H9 (cell line): ENCODE measurements around the gene SELENOS. TPM values are rescaled to one million over a fixed set of nuclear protein-coding genes. Genes with fewer than 3 reads are reported as not detected.

ENCODE experiments used
- DNase-seq: peaks from one replicate; pipeline ENCODE4 v3.0.0-alpha.2; 2017
- H2AFZ ChIP-seq: one replicate; pipeline ENCODE4 v1.6.1; 2013; ENCODE audit warnings: mild to moderate bottlenecking, low read length, control low read depth, moderate library complexity
- H2AK5ac ChIP-seq: 2 replicates; pipeline ENCODE4 v1.6.1; 2013; ENCODE audit warnings: low read length, control low read depth, mixed read lengths; ENCODE audit not compliant: insufficient read length
- H2BK120ac ChIP-seq: one replicate; pipeline ENCODE4 v1.6.1; 2013; ENCODE audit warnings: low read depth, mild to moderate bottlenecking, low read length, control low read depth, inconsistent platforms; ENCODE audit not compliant: poor library complexity, severe bottlenecking
- H2BK12ac ChIP-seq: 2 replicates; pipeline ENCODE4 v1.6.1; 2013; ENCODE audit warnings: low read length, control low read depth, mixed read lengths, low read depth; ENCODE audit not compliant: insufficient read length
- H2BK15ac ChIP-seq: 2 replicates; pipeline ENCODE4 v1.6.1; 2013; ENCODE audit warnings: low read depth, low read length, control low read depth
- H2BK20ac ChIP-seq: one replicate; pipeline ENCODE4 v1.6.1; 2013; ENCODE audit warnings: low read depth, mild to moderate bottlenecking, low read length, control low read depth, inconsistent platforms; ENCODE audit not compliant: poor library complexity, severe bottlenecking
- H2BK5ac ChIP-seq: 2 replicates; pipeline ENCODE4 v1.6.1; 2013; ENCODE audit warnings: low read length, control low read depth, mixed read lengths; ENCODE audit not compliant: insufficient read length
- H3K14ac ChIP-seq: 2 replicates; pipeline ENCODE4 v1.6.1; 2013; ENCODE audit warnings: low read length, control low read depth; ENCODE audit not compliant: insufficient read depth
- H3K18ac ChIP-seq: 2 replicates; pipeline ENCODE4 v1.6.1; 2013; ENCODE audit warnings: low read depth, mild to moderate bottlenecking, mixed read lengths, low read length, control low read depth; ENCODE audit not compliant: insufficient read length
- H3K23ac ChIP-seq: 2 replicates; pipeline ENCODE4 v1.6.1; 2013; ENCODE audit warnings: low read length, control low read depth, mixed read lengths, low read depth; ENCODE audit not compliant: insufficient read length
- H3K23me2 ChIP-seq: 2 replicates; pipeline ENCODE4 v1.6.1; 2013; ENCODE audit warnings: low read depth, mild to moderate bottlenecking, mixed read lengths, low read length, control low read depth; ENCODE audit not compliant: insufficient read length, poor library complexity, severe bottlenecking
- H3K27ac ChIP-seq: 2 replicates; pipeline ENCODE4 v1.5.1; 2013; ENCODE audit warnings: low read length, control low read depth, mixed read lengths, low read depth; ENCODE audit not compliant: insufficient read length
- H3K27me3 ChIP-seq: 2 replicates; pipeline ENCODE4 v1.6.1; 2013; ENCODE audit warnings: low read length, control low read depth, inconsistent platforms; ENCODE audit not compliant: insufficient read depth
- H3K4ac ChIP-seq: 2 replicates; pipeline ENCODE4 v1.6.1; 2013; ENCODE audit warnings: low read depth, mild to moderate bottlenecking, control low read depth, inconsistent platforms, low read length, moderate library complexity
- H3K4me1 ChIP-seq: 2 replicates; pipeline ENCODE4 v1.6.1; 2013; ENCODE audit warnings: low read length, control low read depth, inconsistent platforms; ENCODE audit not compliant: insufficient read depth
- H3K4me2 ChIP-seq: 2 replicates; pipeline ENCODE4 v1.6.1; 2013; ENCODE audit warnings: low read length, control low read depth, mixed read lengths; ENCODE audit not compliant: insufficient read length, insufficient read depth
- H3K56ac ChIP-seq: 2 replicates; pipeline ENCODE4 v1.6.1; 2013; ENCODE audit warnings: low read depth, mild to moderate bottlenecking, mixed read lengths, low read length, control low read depth; ENCODE audit not compliant: insufficient read length
- H3K79me1 ChIP-seq: 2 replicates; pipeline ENCODE4 v1.6.1; 2013; ENCODE audit warnings: low read depth, mild to moderate bottlenecking, moderate library complexity, low read length, control low read depth, inconsistent platforms; ENCODE audit not compliant: insufficient read depth, poor library complexity, severe bottlenecking
- H3K79me2 ChIP-seq: 2 replicates; pipeline ENCODE4 v1.6.1; 2013; ENCODE audit warnings: low read length, control low read depth, inconsistent platforms; ENCODE audit not compliant: insufficient read depth
- H3K9ac ChIP-seq: 2 replicates; pipeline ENCODE4 v1.6.1; 2013; ENCODE audit warnings: low read length, control low read depth, mixed read lengths; ENCODE audit not compliant: insufficient read length; ENCODE audit errors: extremely low read depth
- H3K9me3 ChIP-seq: one replicate; pipeline ENCODE4 v1.6.1; 2013; ENCODE audit warnings: low read depth, low read length, inconsistent platforms; ENCODE audit not compliant: control insufficient read depth
- H3T11ph ChIP-seq: one replicate; pipeline ENCODE4 v1.6.1; 2013; ENCODE audit warnings: mild to moderate bottlenecking, low read length, control low read depth, inconsistent platforms
- H4K20me1 ChIP-seq: one replicate; pipeline ENCODE4 v1.6.1; 2013; ENCODE audit not compliant: control insufficient read depth, insufficient read length, insufficient read depth
- H4K5ac ChIP-seq: 2 replicates; pipeline ENCODE4 v1.6.1; 2013; ENCODE audit warnings: low read depth, mild to moderate bottlenecking, mixed read lengths, low read length, control low read depth; ENCODE audit not compliant: insufficient read length
- H4K8ac ChIP-seq: replicated peaks from 2 replicates; pipeline ENCODE4 v1.6.1; 2013; ENCODE audit warnings: low read length, control low read depth, mixed read lengths, low read depth; ENCODE audit not compliant: insufficient read length
- H4K91ac ChIP-seq: 2 replicates; pipeline ENCODE4 v1.6.1; 2013; ENCODE audit warnings: low read depth, mild to moderate bottlenecking, moderate library complexity, mixed read lengths, low read length, control low read depth; ENCODE audit not compliant: insufficient read length
- H3K27ac Mint-ChIP-seq, 3 experiments: 2 replicates in 2 of 3; 3 replicates in 1 of 3; pipeline ENCODE4 v1.8.0; 2020 to 2021; ENCODE audit warnings: mixed read lengths in 3 of 3, mild to moderate bottlenecking in 1 of 3, moderate library complexity in 1 of 3
- H3K27me3 Mint-ChIP-seq: 2 replicates; pipeline ENCODE4 v1.8.0; 2021; ENCODE audit warnings: low read depth, mild to moderate bottlenecking, moderate library complexity, mixed read lengths
- H3K36me3 Mint-ChIP-seq, 3 experiments: 2 replicates in 2 of 3; 3 replicates in 1 of 3; pipeline ENCODE4 v1.8.0; 2020 to 2021; ENCODE audit warnings: low read depth in 3 of 3, mixed read lengths in 3 of 3; ENCODE audit not compliant: insufficient read depth in 1 of 3
- H3K4me1 Mint-ChIP-seq, 2 experiments: 2 replicates each; pipeline ENCODE4 v1.8.0; 2020; ENCODE audit warnings: mixed read lengths in 2 of 2
- H3K4me3 Mint-ChIP-seq, 2 experiments: 2 replicates in 1 of 2; 3 replicates in 1 of 2; pipeline ENCODE4 v1.8.0; 2020 to 2021; ENCODE audit warnings: mild to moderate bottlenecking in 2 of 2, mixed read lengths in 2 of 2, moderate library complexity in 1 of 2
- H3K9me3 Mint-ChIP-seq, 2 experiments: 2 replicates in 1 of 2; 3 replicates in 1 of 2; pipeline ENCODE4 v1.8.0; 2020; ENCODE audit warnings: mild to moderate bottlenecking in 2 of 2, mixed read lengths in 2 of 2, moderate library complexity in 1 of 2
- WGBS: extraction: QIAGEN DNeasy Blood & Tissue Kit; methylation state at CpG from one replicate; pipeline ENCODE4 v1.1.7; 2013; ENCODE audit warnings: missing lambda C conversion rate, low lambda C conversion rate, mixed read lengths; ENCODE audit not compliant: insufficient read length; ENCODE audit errors: extremely low coverage; 5-methylcytosine and 5-hydroxymethylcytosine counted together
- total RNA-seq: library from RNA; stranded (reverse); gene quantifications from 2 replicates; pipeline ENCODE4 v1.2.1, GENCODE V29; 2021
- TF ChIP-seq, protein P1 (sequence below): fragments of 200-600 bp; sonication (generic); conservative IDR thresholded peaks from 3 replicates; pipeline ENCODE4 v1.8.0; 2021; ENCODE audit warnings: antibody characterized with exemption, mild to moderate bottlenecking

SELENOS gene
- total RNA-seq, 1 experiment from 2014 or later: 57.7 TPM

DNA sequence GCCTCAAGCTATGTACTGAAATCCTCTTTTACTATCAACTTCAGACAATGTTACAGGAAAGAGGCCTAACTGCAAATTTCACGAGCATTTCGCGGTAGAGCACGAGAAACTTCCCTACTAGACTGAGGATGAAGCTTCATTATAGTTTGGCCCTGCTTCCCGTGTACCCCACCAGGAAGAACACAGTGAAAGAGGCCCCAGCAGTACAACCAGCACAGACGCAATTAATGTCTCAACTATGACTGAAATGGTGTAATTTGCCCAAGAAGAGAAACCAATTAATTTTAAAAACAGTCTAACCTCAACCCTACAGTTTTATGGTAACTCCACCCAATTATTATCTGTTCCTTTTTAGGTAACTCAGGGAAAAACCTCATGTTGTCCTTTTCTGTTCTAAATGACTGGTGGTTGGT, 37.6 kb downstream of the SELENOS start:
- peaks cover 5% of the 10 kb centered on the region for H4K20me1 ChIP-seq
- DNase-seq: no peak
- H3K4ac ChIP-seq: no peak overlapping the region
- H3K23me2 ChIP-seq: no peaks in the 10 kb centered on the region
- Mint-ChIP-seq H3K9me3 (no peaks in the 10 kb centered on the region), H3K4me1 (peaks cover 44 to 47% of the 10 kb centered on the region in 2 experiments), H3K36me3 (peaks cover 11 to 17% (median 14%) of the 10 kb centered on the region in 3 experiments; a peak in 6 of 7 replicates), H3K27me3 (no peaks in the 10 kb centered on the region), H3K27ac (peak overlapping the region in 1 of 3 experiments; percentile 69; a peak in 2 of 7 replicates), H3K4me3 (no peak overlapping the region)
- H3K9me3 ChIP-seq: no peaks in the 10 kb centered on the region
- peaks cover 11% of the 10 kb centered on the region for H3K4me1 ChIP-seq
- no peak overlapping the region for H2BK5ac ChIP-seq
- TF ChIP-seq, protein P1, sequence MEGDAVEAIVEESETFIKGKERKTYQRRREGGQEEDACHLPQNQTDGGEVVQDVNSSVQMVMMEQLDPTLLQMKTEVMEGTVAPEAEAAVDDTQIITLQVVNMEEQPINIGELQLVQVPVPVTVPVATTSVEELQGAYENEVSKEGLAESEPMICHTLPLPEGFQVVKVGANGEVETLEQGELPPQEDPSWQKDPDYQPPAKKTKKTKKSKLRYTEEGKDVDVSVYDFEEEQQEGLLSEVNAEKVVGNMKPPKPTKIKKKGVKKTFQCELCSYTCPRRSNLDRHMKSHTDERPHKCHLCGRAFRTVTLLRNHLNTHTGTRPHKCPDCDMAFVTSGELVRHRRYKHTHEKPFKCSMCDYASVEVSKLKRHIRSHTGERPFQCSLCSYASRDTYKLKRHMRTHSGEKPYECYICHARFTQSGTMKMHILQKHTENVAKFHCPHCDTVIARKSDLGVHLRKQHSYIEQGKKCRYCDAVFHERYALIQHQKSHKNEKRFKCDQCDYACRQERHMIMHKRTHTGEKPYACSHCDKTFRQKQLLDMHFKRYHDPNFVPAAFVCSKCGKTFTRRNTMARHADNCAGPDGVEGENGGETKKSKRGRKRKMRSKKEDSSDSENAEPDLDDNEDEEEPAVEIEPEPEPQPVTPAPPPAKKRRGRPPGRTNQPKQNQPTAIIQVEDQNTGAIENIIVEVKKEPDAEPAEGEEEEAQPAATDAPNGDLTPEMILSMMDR: no peak
- H3T11ph ChIP-seq: no peak overlapping the region
- no peak overlapping the region for H3K56ac ChIP-seq
- no peak overlapping the region for H4K8ac ChIP-seq
- no peak overlapping the region for H2BK15ac ChIP-seq
- no peak overlapping the region for H3K4me2 ChIP-seq
- H3K79me1 ChIP-seq: peaks cover 6% of the 10 kb centered on the region
- no peak overlapping the region for H2BK20ac ChIP-seq
- H2BK12ac ChIP-seq: no peak overlapping the region
- no peak overlapping the region for H2BK120ac ChIP-seq
- no peaks in the 10 kb centered on the region for H3K27me3 ChIP-seq
- no peak overlapping the region for H4K5ac ChIP-seq
- WGBS: no CpG with 5 or more reads among the region's 6 CpGs
- no peak overlapping the region for H3K9ac ChIP-seq
- peaks cover 70% of the 10 kb centered on the region for H3K79me2 ChIP-seq
- H3K27ac ChIP-seq: no peak overlapping the region
- H3K18ac ChIP-seq: no peak overlapping the region
- H4K91ac ChIP-seq: no peak overlapping the region
- H3K14ac ChIP-seq: no peak overlapping the region
- H2AK5ac ChIP-seq: no peak overlapping the region
- H3K23ac ChIP-seq: no peak overlapping the region
- H2AFZ ChIP-seq: no peak overlapping the region
